ENCODE results near the gene RANBP9. TPM values are rescaled to one million over a fixed set of nuclear protein-coding genes. Genes with fewer than 3 reads are reported as not detected.

RANBP9 gene
- total and polyA plus RNA-seq, 2 experiments from 2014 or later = 32.3 to 42.4 TPM

DNA sequence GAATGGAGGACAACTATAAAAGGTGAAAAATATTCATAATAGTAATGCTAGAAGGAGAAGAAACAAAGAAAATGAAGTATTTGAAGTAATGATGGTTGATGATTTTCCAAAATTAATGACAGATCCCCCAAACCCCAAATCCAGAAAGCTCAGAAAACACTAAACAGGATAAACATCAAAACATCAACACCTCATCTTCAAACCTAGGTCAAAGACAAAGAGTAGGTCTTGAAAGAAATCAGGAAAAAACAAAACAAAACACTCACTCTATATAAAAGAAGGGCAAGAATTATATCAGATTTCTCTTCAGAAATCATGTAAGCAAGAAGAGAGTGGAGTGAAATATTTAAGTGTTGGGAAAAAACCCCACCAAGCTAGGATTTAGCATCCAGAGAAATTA, 38.7 kb downstream of the RANBP9 start:
- Histone ChIP-seq H3K27ac (no peak overlapping the region), H3K27me3 (no peaks in the 10 kb centered on the region), H3K9me3 (ENCODE audit: low read depth) (no peaks in the 10 kb centered on the region), H3K4me3 (no peak overlapping the region), H3K4me1 (ENCODE audit: low read depth) (no peaks in the 10 kb centered on the region), H3K36me3 (no peaks in the 10 kb centered on the region)
- TF ChIP-seq, protein P1, sequence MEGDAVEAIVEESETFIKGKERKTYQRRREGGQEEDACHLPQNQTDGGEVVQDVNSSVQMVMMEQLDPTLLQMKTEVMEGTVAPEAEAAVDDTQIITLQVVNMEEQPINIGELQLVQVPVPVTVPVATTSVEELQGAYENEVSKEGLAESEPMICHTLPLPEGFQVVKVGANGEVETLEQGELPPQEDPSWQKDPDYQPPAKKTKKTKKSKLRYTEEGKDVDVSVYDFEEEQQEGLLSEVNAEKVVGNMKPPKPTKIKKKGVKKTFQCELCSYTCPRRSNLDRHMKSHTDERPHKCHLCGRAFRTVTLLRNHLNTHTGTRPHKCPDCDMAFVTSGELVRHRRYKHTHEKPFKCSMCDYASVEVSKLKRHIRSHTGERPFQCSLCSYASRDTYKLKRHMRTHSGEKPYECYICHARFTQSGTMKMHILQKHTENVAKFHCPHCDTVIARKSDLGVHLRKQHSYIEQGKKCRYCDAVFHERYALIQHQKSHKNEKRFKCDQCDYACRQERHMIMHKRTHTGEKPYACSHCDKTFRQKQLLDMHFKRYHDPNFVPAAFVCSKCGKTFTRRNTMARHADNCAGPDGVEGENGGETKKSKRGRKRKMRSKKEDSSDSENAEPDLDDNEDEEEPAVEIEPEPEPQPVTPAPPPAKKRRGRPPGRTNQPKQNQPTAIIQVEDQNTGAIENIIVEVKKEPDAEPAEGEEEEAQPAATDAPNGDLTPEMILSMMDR (IDR thresholded peaks at IDR 0.05; ENCODE audit: low read depth, low read length) = no peak
- DNase-seq (ENCODE audit: low read depth in 1 of 2, low spot score in 1 of 2) = no peak

DNA sequence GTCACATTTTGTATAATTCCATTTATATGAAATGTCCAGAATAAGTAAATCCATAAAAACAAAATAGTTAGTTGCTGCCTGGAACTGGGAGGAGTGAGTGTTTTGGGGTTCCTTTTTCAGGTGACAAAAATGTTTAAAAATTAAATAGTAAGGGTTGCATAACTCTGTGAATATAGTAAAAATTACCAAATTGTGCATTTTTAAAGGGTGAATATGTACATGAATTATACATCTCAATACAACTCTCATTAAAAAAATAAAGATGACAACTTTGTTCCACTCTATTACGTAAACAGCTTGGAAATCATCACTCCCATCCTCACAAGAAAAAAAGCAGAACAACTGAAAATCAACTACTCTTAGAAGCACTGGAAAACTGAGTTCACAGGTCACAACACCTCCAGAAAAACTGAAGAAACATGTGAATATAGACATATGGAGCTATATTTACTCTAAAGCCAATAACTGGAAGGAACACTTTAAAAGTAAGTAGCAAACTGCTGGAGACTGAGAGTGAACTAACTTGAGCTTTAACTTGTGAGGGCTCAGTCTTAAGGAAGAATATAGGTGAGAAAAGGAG, 40.0 kb downstream of the RANBP9 start:
- Histone ChIP-seq H3K4me3 (no peak overlapping the region), H3K27me3 (no peaks in the 10 kb centered on the region), H3K36me3 (no peaks in the 10 kb centered on the region), H3K27ac (no peak overlapping the region), H3K9me3 (ENCODE audit: low read depth) (no peaks in the 10 kb centered on the region), H3K4me1 (ENCODE audit: low read depth) (no peaks in the 10 kb centered on the region)
- no peak for DNase-seq (ENCODE audit: low read depth in 1 of 2, low spot score in 1 of 2)
- TF ChIP-seq, protein P1 (IDR thresholded peaks at IDR 0.05; ENCODE audit: low read depth, low read length) = no peak

DNA sequence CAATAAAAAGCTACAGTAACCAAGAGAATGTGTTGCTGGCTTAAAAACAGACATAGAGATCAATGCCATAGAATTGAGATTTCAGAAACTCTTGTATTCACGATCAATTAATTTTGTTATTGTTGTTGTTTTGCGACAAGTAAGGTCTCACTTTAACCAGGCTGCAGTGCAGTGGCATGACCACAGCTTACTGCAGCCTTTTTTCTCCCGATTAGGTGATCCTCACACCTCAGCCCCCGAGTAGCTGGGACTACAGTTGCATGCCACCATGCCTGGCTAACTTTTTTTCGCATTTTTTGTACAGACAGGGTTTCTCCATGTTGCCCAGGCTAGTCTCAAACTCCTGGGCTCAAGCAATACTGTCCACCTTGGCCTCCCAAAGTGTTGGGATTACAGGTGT, 42.2 kb downstream of the RANBP9 start:
- no peak for DNase-seq (ENCODE audit: low read depth in 1 of 2, low spot score in 1 of 2)
- Histone ChIP-seq H3K27me3 (no peaks in the 10 kb centered on the region), H3K36me3 (no peaks in the 10 kb centered on the region), H3K4me3 (no peak overlapping the region), H3K4me1 (ENCODE audit: low read depth) (no peaks in the 10 kb centered on the region), H3K27ac (no peak overlapping the region), H3K9me3 (ENCODE audit: low read depth) (no peaks in the 10 kb centered on the region)
- TF ChIP-seq, protein P1 (IDR thresholded peaks at IDR 0.05; ENCODE audit: low read depth, low read length) = no peak

DNA sequence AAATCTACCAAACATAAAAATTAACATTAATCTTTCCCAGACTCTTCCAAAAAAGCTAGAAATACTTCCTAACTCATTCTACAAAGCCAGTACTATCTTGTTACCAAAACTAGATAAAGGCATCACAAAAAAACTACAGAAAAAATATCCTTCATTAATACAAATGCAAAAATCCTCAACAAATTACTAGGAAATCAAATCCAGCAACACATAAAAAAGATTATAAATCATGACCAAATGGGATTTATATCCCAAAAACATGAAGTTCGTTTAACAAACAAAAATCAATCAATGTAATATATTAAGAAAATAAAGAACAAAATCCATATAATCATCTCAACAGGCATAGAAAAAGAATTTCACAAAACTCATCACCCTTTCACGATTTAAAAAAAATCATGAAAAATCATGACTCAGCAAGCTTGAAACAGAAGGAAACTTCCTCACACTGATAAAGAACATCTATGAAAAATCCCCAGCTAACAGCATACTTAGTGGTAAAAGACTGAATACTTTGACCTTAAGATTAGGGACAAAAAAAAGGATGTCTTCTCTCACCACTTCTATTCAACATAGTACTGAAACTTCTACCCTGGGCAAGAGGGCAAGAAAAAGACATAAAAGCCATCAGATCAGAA, 43.2 kb downstream of the RANBP9 start:
- TF ChIP-seq, protein P1 (IDR thresholded peaks at IDR 0.05; ENCODE audit: low read depth, low read length) = no peak
- H3K27ac ChIP-seq = no peak overlapping the region
- no peaks in the 10 kb centered on the region for H3K27me3 ChIP-seq
- H3K4me1 ChIP-seq (ENCODE audit: low read depth) = no peaks in the 10 kb centered on the region
- peak in 1 of 2 donors; percentile 64 for DNase-seq (ENCODE audit: low read depth in 1 of 2, low spot score in 1 of 2)
- H3K9me3 ChIP-seq (ENCODE audit: low read depth) = no peaks in the 10 kb centered on the region
- no peaks in the 10 kb centered on the region for H3K36me3 ChIP-seq
- H3K4me3 ChIP-seq = no peak overlapping the region

DNA sequence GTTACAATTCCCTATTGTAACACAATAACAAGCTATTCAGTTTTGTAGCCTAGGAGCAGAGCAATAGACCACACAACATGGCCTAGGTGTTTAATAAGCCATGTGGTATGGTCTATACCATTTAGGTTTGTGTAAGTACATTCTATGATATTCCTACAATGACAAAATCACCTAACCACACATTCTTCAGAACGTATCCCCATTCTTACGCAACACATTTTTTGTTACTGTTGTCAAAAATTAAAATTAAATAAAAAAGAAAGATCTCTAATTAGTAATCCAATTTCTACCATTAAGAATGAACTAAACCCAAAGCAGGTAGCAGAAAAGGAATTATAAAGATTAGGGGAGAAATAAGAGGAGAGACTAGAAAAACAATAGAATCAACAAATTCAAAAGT, 44.0 kb downstream of the RANBP9 start:
- Histone ChIP-seq H3K36me3 (no peaks in the 10 kb centered on the region), H3K27ac (no peak overlapping the region), H3K9me3 (ENCODE audit: low read depth) (no peaks in the 10 kb centered on the region), H3K4me3 (no peak overlapping the region), H3K27me3 (no peaks in the 10 kb centered on the region), H3K4me1 (ENCODE audit: low read depth) (no peaks in the 10 kb centered on the region)
- TF ChIP-seq, protein P1 (IDR thresholded peaks at IDR 0.05; ENCODE audit: low read depth, low read length) = no peak
- DNase-seq (ENCODE audit: low read depth in 1 of 2, low spot score in 1 of 2) = peak in 1 of 2 donors; percentile 22
